OCI-LY3 (cell line): ENCODE measurements around the gene DEPDC5.

Experiments used
- H2AFZ ChIP-seq: fragments of 200-600, 300-600 bp; shearing (Covaris generic); 2 replicates; pipeline ENCODE4 v1.6.0; 2014; ENCODE audit warnings: antibody characterized with exemption, low read depth, low read length
- H3K27ac ChIP-seq: fragments of 200-600, 300-600 bp; sonication (generic); 2 replicates; pipeline ENCODE4 v1.5.1; 2014; ENCODE audit warnings: mild to moderate bottlenecking, low read length, moderate library complexity, mixed read lengths
- H3K27me3 ChIP-seq: fragments of 200-600, 300-600 bp; sonication (generic); 2 replicates; pipeline ENCODE4 v1.6.1; 2014; ENCODE audit warnings: low read depth, low read length, mixed read lengths
- H3K36me3 ChIP-seq: fragments of 200-600, 300-600 bp; sonication (generic); replicated peaks from 2 replicates; pipeline ENCODE3; 2014; ENCODE audit warnings: low read depth, low read length, mixed read lengths
- H3K4me1 ChIP-seq: fragments of 300-600, 200-600 bp; sonication (generic); 2 replicates; pipeline ENCODE4 v1.6.1; 2014; ENCODE audit warnings: low read length, mixed read lengths
- H3K4me2 ChIP-seq: fragments of 200-600, 300-600 bp; sonication (generic); 2 replicates; pipeline ENCODE4 v1.6.1; 2014; ENCODE audit warnings: low read length, mixed read lengths
- H3K4me3 ChIP-seq: fragments of 300-600, 200-600 bp; sonication (generic); 2 replicates; pipeline ENCODE4 v1.5.1; 2014; ENCODE audit warnings: antibody characterized with exemption, mild to moderate bottlenecking, low read length, moderate library complexity
- H3K79me2 ChIP-seq: fragments of 300-600, 200-600 bp; shearing (Covaris generic); 2 replicates; pipeline ENCODE4 v1.6.1; 2014; ENCODE audit warnings: mild to moderate bottlenecking, low read length, mixed read lengths
- H3K9ac ChIP-seq: fragments of 300-600, 200-600 bp; shearing (Covaris generic); 2 replicates; pipeline ENCODE4 v1.6.0; 2014; ENCODE audit warnings: mild to moderate bottlenecking, low read length, moderate library complexity
- H3K9me3 ChIP-seq: fragments of 200-600, 300-600 bp; shearing (Covaris generic); 2 replicates; pipeline ENCODE4 v1.6.1; 2014; ENCODE audit warnings: low read length, mixed read lengths; ENCODE audit not compliant: insufficient read depth
- H4K20me1 ChIP-seq: fragments of 200-600, 300-600 bp; sonication (generic); 2 replicates; pipeline ENCODE4 v1.6.1; 2016; ENCODE audit warnings: low read length, mixed read lengths; ENCODE audit not compliant: insufficient read depth
- CTCF ChIP-seq: fragments of 200-600, 300-600 bp; sonication (generic); IDR thresholded peaks from 2 replicates; pipeline ENCODE4 v1.5.1; 2014; ENCODE audit warnings: antibody characterized with exemption, low read length, low read depth
- EZH2phosphoT487 ChIP-seq: fragments of 200-600 bp; shearing (Covaris generic); IDR thresholded peaks from 2 replicates; pipeline ENCODE4 v1.6.1; 2018; ENCODE audit warnings: antibody characterized with exemption, mixed run types, low read depth

DEPDC5 gene

GRCh38 chr22:31893460-31893859 is 139.6 kb downstream of the DEPDC5 start:
- no peaks in the 10 kb centered on the region for H3K27me3 ChIP-seq
- no peak overlapping the region for H3K27ac ChIP-seq
- peaks cover 18% of the 10 kb centered on the region for H3K36me3 ChIP-seq
- no peak overlapping the region for H2AFZ ChIP-seq
- no peak overlapping the region for H3K4me2 ChIP-seq
- no peaks in the 10 kb centered on the region for H4K20me1 ChIP-seq
- TF ChIP-seq CTCF (no peak), EZH2phosphoT487 (no peak)
- H3K4me3 ChIP-seq, result no peak overlapping the region
- no peaks in the 10 kb centered on the region for H3K4me1 ChIP-seq
- no peak overlapping the region for H3K9ac ChIP-seq
- H3K9me3 ChIP-seq, result no peaks in the 10 kb centered on the region
- H3K79me2 ChIP-seq, result no peaks in the 10 kb centered on the region

- no peak overlapping the region for H2AFZ ChIP-seq
Observed at GRCh38 chr22:31895411-31896123, 141.7 kb downstream of the DEPDC5 start.

GRCh38 chr22:31896472-31896871 is 142.7 kb downstream of the DEPDC5 start:
- Histone ChIP-seq H4K20me1 (no peaks in the 10 kb centered on the region), H3K36me3 (peaks cover 10% of the 10 kb centered on the region), H3K4me1 (no peaks in the 10 kb centered on the region), H3K4me2 (no peak overlapping the region), H3K27ac (no peak overlapping the region), H3K4me3 (no peak overlapping the region), H2AFZ (no peak overlapping the region), H3K9ac (no peak overlapping the region), H3K79me2 (no peaks in the 10 kb centered on the region), H3K9me3 (no peaks in the 10 kb centered on the region), H3K27me3 (no peaks in the 10 kb centered on the region)
- TF ChIP-seq EZH2phosphoT487 (no peak), CTCF (no peak)

More at GRCh38 chr22:31895411-31896123, 141.7 kb downstream of the DEPDC5 start:
- no peak overlapping the region for H3K4me2 ChIP-seq
- no peak overlapping the region for H3K27ac ChIP-seq
- H3K79me2 ChIP-seq, result no peaks in the 10 kb centered on the region
- peaks cover 10% of the 10 kb centered on the region for H3K36me3 ChIP-seq
- H3K4me3 ChIP-seq, result no peak overlapping the region
- no peaks in the 10 kb centered on the region for H3K27me3 ChIP-seq
- H4K20me1 ChIP-seq, result no peaks in the 10 kb centered on the region
- no peaks in the 10 kb centered on the region for H3K4me1 ChIP-seq
- H3K9me3 ChIP-seq, result no peaks in the 10 kb centered on the region
- H3K9ac ChIP-seq, result no peak overlapping the region
- TF ChIP-seq CTCF, result no peak
- no peak for TF ChIP-seq EZH2phosphoT487

GRCh38 chr22:31897842-31898805 is 144.3 kb downstream of the DEPDC5 start:
- Histone ChIP-seq H3K36me3 (peaks cover 10% of the 10 kb centered on the region), H3K27ac (no peak overlapping the region), H3K4me1 (no peaks in the 10 kb centered on the region), H2AFZ (no peak overlapping the region), H3K4me3 (no peak overlapping the region), H3K9ac (no peak overlapping the region), H3K4me2 (no peak overlapping the region), H3K79me2 (no peaks in the 10 kb centered on the region), H3K27me3 (no peaks in the 10 kb centered on the region), H4K20me1 (no peaks in the 10 kb centered on the region), H3K9me3 (no peaks in the 10 kb centered on the region)
- TF ChIP-seq EZH2phosphoT487, result no peak
- no peak for TF ChIP-seq CTCF
